ENCODE data around the gene GPR31.

GPR31 gene

GRCh38 chr6:167165858-167166471, 8.2 kb upstream of the GPR31 start:
- peak; percentile 65 for DNase-seq

- DNase-seq: peak; percentile 30
Measured at GRCh38 chr6:167164261-167164660, 6.5 kb upstream of the GPR31 start.

GRCh38 chr6:167163476-167164011, 5.8 kb upstream of the GPR31 start:
- DNase-seq: no peak

- DNase-seq: no peak
Measured at GRCh38 chr6:167162591-167162990, 4.8 kb upstream of the GPR31 start.

GRCh38 chr6:167161851-167162467, 4.2 kb upstream of the GPR31 start:
- DNase-seq: no peak

- no peak for DNase-seq
Measured at GRCh38 chr6:167157414-167157813, 366 bp downstream of the GPR31 start.

GRCh38 chr6:167154895-167155294, 2.9 kb downstream of the GPR31 start:
- peak; percentile 36 for DNase-seq

GRCh38 chr6:167154291-167154690, 3.5 kb downstream of the GPR31 start:
- no peak for DNase-seq

- peak; percentile 98 for DNase-seq
Measured at GRCh38 chr6:167153521-167153959, 4.2 kb downstream of the GPR31 start.

- peak; percentile 33 for DNase-seq
Measured at GRCh38 chr6:167152862-167153261, 4.9 kb downstream of the GPR31 start.

- DNase-seq: no peak
Measured at GRCh38 chr6:167151648-167152047, 6.1 kb downstream of the GPR31 start.

GRCh38 chr6:167150941-167151549, 6.7 kb downstream of the GPR31 start:
- peak; percentile 73 for DNase-seq

- no peak for DNase-seq
Measured at GRCh38 chr6:167148997-167149396, 8.8 kb downstream of the GPR31 start.

- DNase-seq: peak; percentile 59
Measured at GRCh38 chr6:167148021-167148420, 9.8 kb downstream of the GPR31 start.

- DNase-seq: no peak
Measured at GRCh38 chr6:167146977-167147376, 10.8 kb downstream of the GPR31 start.

GRCh38 chr6:167146135-167146534, 11.6 kb downstream of the GPR31 start:
- DNase-seq: no peak

- no peak for DNase-seq
Measured at GRCh38 chr6:167145461-167145860, 12.3 kb downstream of the GPR31 start.

GRCh38 chr6:167143041-167143440, 14.7 kb downstream of the GPR31 start:
- no peak for DNase-seq

GRCh38 chr6:167142433-167142761, 15.4 kb downstream of the GPR31 start:
- no peak for DNase-seq

GRCh38 chr6:167141667-167142432, 15.9 kb downstream of the GPR31 start:
- DNase-seq: peak; percentile 55

GRCh38 chr6:167140589-167141474, 16.9 kb downstream of the GPR31 start:
- no peak for DNase-seq

GRCh38 chr6:167139761-167140160, 18.0 kb downstream of the GPR31 start:
- DNase-seq: no peak
